HG03060 (cell line): ENCODE measurements around the gene SOCS1.
A peak's percentile ranks its signal among the peaks of the same experiment; 100 is the strongest.

Experiments used
- ATAC-seq: cut with Tn5 transposase; IDR thresholded peaks from one replicate; pipeline ENCODE4 v1.9.1; 2021; ENCODE audit warnings: low read depth, moderate number of reproducible peaks; ENCODE audit not compliant: unreplicated experiment

The SOCS1 gene

DNA sequence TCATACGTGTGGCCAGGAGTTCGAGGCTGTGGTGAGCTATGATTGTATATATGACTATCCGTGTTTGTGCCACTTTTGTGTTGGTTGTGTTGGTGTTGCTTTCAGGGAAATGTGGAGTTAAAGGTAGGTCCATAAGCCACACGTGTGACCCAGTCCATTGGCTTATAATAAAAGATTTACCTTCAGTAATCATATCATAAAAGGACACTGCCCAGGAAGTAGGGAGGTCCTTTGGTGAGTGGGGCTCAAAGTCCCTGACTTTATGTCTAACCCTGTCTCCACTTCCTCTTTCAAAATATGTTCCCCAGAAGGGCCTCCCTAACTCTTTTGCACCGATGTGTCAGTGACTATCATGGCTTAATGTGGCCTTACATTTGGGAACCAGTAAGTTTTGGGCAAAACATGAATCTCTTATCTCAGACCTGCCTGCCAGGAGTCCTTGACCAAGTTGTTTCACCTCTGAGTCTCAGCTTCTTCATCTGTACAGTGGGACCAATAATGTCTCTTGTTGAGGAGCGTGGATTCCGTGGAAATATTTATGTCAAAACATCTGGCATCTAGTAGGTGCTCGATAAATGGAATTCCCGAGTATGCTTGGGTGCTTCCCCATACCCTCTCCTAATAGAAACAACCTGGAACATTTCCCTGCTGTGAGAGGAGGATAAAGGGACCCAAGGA, 8.3 kb upstream of the SOCS1 start:
- no peak for ATAC-seq

DNA sequence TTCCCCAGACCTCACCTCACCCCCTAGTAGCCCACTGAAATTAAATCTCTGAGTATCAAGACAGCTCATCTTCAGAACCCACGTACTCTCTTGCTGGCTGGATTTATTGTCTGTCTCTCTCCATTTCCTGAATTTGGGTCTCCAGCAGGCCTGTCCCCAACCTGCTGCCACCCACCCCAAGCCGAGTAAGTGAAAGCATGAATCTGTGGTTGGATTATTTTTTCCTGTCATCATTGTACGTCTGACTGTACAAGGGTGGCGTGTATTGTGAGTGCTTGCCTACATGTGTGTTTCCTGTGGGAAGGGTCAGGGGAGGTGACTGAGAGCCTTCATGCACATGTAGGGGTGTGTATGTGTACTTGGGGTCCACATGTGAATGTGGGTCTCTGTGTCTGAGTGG, 7.7 kb upstream of the SOCS1 start:
- no peak for ATAC-seq

GRCh38 chr16:11262915-11263314, 6.9 kb upstream of the SOCS1 start:
- ATAC-seq = no peak

GRCh38 chr16:11260596-11260966, 4.6 kb upstream of the SOCS1 start:
- ATAC-seq = no peak

GRCh38 chr16:11259655-11260595, 3.9 kb upstream of the SOCS1 start:
- no peak for ATAC-seq

GRCh38 chr16:11258553-11259492, 2.8 kb upstream of the SOCS1 start:
- no peak for ATAC-seq

DNA sequence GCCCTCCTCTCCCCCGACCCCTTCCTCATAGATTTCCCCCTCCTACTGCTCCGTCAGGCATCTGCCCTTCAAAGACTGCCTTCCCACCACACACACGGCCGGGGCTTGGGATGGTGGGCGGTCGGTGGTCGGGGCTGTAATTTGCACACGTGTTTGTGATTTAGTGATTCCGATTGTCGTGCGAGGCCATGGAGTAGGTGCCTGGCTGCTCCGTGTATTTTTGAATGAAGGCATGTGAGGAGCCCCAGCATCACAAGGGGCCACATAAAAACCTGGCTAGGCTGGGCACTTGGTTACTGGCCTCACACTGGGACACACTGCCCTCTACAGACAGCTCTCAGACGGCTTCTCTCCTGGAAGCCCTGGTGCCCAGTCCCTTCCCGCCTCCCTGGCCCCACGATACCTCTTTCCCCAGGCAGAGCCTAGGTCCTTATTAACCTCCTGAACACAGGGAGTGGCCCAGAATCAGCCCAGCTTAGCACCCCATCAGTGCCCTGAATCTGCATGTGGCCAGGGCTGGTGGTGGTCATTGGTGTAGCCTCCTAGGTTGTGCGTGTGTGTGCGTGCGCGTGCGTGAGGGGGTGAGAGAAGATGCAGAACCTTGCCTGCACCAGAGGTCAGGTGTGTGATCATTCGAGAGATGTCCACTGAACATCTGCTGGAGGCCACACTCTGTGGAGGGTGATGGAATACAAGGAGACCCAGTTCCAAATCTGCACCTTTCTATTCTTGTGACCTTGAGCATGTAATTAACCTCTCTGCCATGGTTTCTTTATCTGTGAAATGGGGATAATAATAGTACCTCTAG, 1.3 kb upstream of the SOCS1 start:
- ATAC-seq = no peak

GRCh38 chr16:11256661-11257130, 692 bp upstream of the SOCS1 start:
- no peak for ATAC-seq

DNA sequence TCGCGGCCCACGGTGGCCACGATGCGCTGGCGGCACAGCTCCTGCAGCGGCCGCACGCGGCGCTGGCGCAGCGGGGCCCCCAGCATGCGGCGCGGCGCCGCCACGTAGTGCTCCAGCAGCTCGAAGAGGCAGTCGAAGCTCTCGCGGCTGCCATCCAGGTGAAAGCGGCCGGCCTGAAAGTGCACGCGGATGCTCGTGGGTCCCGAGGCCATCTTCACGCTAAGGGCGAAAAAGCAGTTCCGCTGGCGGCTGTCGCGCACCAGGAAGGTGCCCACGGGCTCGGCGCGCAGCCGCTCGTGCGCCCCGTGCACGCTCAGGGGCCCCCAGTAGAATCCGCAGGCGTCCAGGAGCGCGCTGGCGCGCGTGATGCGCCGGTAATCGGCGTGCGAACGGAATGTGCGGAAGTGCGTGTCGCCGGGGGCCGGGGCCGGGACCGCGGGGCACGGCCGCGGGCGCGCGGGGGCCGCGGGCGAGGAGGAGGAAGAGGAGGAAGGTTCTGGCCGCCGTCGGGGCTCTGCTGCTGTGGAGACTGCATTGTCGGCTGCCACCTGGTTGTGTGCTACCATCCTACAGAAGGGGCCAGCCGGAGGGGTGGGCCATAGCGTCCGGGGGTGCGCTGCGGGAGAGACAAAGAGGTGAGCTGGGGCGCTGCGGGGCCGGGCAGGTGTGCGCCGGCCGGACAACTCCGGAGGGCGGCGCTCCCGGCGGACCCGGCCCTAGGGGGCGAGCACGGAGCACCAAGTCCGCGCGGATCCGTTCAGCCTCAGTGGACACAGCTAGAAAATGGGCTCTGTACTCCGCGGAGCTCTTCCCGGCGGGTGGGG, 879 bp downstream of the SOCS1 start:
- ATAC-seq = peak; percentile 18

- no peak for ATAC-seq
Measured at GRCh38 chr16:11253995-11254912, 1.8 kb downstream of the SOCS1 start.

- no peak for ATAC-seq
Measured at GRCh38 chr16:11253009-11253994, 2.7 kb downstream of the SOCS1 start.

- no peak for ATAC-seq
Measured at GRCh38 chr16:11252482-11252931, 3.5 kb downstream of the SOCS1 start.

DNA sequence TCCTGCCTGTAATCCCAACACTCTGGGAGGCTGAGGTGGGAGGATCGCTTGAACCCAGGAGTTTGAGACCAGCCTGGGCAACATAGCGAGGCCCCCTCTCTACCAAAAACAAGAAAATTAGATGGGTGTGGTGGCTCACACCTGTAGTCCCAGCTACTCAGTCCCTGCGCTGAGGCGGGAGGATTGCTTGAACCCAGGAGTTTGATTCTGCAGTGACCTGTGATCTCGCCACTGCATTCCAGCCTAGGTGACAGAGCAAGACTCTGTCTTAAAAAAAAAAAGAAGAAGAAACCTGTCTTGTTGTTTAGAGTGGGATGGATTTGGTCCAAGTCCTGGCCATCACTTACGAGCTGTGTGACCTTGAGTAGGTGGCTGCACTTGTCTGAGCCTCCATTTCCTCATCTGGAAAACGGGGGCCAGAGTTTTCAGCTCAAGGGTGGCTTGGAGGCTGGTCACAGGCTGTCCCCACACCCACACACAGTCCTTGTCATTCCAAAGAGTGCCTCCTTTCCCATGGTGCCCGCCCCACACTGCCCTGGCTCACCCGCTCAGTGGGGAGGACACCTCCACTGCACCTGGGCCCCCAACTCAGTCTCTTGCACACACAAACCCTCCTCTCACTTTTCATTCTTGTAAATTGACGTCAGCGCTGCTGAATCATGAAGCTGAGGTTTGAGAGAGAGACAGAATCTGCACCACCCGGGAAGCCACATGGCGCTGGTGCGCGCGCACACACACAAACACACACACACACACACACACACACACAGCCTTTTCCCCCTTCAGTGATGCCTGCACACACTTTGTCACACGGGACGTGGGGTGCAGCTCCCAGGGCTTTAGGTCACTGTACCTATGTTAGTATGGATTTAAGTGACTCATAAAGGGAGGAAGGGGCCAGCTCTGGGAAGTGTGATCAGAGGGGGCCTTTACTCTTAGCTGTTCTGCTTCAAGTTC, 4.2 kb downstream of the SOCS1 start:
- ATAC-seq = no peak

- no peak for ATAC-seq
Measured at GRCh38 chr16:11250786-11251524, 5.0 kb downstream of the SOCS1 start.
